GM12801 (cell line): ENCODE results near the gene TMEM141.

Experiments used
- TF ChIP-seq, protein P1 (sequence below): IDR thresholded peaks from one replicate; pipeline ENCODE4 v1.5.1; 2011; ENCODE audit warnings: control low read depth; ENCODE audit not compliant: insufficient read length; ENCODE audit errors: extremely low read depth

TMEM141 gene

DNA sequence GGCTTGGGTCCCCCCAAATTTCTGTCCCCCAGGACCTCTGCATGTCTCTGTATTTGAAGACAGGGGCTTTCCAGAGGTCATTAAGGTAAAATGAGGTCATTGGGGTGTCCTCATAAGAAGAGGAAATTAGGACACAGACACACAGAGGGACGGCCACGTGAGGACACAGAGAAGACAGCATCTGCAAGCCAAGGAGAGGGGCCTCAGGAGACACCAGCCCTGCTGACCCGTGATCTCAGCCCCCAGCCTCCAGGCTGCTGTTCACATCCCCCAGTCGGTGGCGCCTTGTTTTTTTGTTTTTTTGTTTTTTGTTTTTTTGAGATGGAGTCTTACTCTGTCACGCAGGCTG is 3.8 kb downstream of the TMEM141 start:
- TF ChIP-seq, protein P1, sequence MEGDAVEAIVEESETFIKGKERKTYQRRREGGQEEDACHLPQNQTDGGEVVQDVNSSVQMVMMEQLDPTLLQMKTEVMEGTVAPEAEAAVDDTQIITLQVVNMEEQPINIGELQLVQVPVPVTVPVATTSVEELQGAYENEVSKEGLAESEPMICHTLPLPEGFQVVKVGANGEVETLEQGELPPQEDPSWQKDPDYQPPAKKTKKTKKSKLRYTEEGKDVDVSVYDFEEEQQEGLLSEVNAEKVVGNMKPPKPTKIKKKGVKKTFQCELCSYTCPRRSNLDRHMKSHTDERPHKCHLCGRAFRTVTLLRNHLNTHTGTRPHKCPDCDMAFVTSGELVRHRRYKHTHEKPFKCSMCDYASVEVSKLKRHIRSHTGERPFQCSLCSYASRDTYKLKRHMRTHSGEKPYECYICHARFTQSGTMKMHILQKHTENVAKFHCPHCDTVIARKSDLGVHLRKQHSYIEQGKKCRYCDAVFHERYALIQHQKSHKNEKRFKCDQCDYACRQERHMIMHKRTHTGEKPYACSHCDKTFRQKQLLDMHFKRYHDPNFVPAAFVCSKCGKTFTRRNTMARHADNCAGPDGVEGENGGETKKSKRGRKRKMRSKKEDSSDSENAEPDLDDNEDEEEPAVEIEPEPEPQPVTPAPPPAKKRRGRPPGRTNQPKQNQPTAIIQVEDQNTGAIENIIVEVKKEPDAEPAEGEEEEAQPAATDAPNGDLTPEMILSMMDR = no peak

DNA sequence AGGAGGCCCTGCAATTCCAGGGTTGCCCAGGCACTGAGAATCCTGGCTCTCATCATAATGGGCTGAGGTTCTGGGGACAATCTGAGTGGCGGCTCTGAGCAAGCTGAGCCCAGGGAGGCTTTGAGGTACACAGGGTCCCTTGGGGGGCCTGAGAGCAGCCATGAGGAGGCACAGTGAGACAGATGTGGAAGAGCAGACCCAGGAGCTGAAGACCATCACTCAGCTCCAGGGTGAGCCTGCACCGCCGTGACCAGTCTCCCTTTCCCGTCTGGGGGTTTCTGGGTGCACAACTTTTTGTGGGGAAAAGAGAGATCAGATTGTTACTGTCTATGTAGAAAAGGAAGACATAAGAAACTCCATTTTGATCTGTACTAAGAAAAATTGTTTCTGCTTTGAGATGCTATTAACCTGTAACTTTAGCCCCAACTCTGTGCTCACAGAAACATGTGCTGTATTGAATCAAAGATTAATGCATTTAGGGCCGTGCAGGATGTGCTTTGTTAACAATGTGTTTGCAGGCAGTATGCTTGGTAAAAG is 5.2 kb downstream of the TMEM141 start, which contains the start of gene CCDC183:
CCDC183 (plus strand) TSS at position 101 of the 537 bp plus-strand sequence; CDS start at position 161, 60 bp downstream.
- TF ChIP-seq, protein P1 = no peak

DNA sequence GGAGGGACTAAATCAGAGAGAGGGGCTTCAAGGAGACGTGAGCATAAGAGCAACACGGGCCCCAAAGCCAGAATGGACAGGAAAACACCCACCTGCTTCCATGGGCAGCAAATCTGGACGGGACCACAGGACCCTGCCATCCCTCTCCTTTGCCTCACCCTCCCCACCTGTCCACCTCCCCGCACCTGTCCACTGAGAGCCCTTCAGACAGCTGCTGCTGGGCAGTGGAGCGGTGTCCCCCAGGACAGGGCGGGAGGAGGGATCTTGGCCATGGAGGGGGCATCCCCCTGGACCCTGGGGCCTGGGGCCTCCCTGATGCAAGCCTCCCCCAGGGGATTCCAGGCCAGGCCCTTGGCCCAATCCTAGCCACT is 7.5 kb downstream of the TMEM141 start:
- TF ChIP-seq, protein P1 = no peak

DNA sequence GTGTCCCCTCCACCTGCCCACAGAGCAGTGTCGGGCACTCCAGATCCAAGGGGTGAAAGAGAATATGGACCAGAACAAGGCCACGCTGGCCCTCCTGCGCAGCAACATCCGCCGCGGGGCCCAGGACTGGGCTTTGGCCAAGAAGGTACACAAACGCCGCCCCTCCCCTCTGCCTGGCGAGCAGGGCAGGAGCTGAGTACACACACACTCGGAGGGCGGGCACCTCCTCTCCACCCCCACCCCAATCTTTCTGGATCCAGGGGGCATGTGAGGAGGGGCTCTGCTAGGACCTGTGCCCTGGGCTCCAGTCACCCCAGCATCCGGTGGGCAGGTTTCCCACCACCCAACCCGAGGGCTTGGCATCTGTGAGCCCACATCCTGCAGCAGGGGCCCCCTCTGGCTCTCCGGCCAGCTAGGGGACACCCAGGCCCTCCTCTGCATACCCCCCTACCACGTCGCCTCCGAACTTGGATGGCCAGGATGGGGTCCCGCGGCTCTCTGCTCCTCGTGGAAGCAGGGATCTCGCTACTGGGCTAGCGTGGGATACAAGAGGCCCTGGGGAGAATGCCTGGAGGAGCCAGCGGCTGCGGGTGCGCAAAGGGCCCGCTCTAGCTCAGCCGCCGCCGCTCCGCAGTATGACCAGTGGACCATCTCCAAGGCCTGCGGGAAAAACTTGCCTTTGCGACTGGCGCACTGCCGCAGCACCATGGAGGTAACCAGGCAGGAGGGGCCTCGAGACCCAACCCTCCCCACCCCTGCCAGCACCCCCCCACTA is 8.1 kb downstream of the TMEM141 start:
- TF ChIP-seq, protein P1 = no peak

DNA sequence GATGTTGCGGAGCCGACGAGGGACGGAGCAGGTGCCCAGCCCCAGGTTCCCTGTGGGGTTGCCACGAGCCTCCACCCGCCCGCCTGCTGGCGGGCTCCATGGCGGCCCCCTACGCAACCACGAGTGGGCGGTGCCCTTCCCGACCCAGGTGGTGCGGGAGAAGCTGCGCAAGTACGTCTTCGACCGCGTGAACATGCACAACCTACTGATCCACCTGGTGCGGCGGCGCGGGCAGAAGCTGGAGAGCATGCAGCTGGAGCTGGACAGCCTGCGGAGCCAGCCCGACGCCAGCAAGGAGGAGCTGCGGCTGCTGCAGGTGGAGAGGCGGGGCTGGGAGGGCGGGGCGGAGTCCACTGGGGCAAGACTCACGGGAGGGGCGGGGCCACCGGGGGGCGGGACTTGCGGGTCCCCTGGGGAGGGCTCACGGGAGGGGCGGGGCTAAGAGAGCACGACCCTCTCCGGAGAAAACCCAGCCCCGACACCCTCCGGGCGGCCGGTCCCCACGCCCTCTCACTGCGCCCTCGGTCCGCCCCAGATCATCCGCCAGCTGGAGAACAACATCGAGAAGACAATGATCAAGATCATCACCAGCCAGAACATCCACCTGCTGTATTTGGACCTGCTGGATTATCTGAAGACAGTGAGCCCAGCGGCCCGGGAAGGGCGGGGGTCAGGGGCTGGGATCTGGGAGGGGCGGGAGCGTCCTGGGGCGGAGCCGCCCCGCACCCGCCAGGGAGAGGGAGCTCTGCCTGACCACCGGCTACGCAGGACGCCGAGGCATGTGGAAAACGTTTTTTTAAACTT is 8.9 kb downstream of the TMEM141 start:
- TF ChIP-seq, protein P1 = no peak

DNA sequence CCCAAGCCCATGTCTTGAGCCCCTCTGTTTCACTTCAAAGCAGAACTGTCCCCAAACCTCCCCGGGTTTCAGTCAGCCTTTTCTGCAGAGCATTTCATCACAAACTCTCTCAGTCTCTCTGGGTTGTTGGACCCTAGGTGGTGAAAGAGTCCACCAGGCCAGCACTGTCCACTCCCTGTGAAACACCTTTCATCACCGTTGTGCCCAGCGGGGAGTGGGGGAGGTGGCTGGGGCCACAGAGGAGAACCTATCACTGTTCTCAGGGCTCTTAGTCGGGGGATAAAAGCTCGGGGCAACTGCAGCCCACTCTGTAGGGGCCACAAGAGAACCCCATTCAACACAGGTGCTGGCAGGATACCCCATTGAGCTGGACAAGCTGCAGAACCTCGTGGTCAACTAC is 11.2 kb downstream of the TMEM141 start:
- TF ChIP-seq, protein P1 = no peak
